Activated CD4-positive, alpha-beta T cell treated with anti-CD3 and anti-CD28 coated beads for 24 hours (primary cell): ENCODE measurements around the gene LIN37.
A peak's percentile ranks its signal among the peaks of the same experiment; 100 is the strongest.

ENCODE experiments used
- DNase-seq, 2 donors: peaks; one replicate each; pipeline ENCODE4 v3.0.0-alpha.2; 2020; ENCODE audit warnings: low read depth in 2 of 2

The LIN37 gene

GRCh38 chr19:35748106-35749020, at the start of gene LIN37:
Gene LIN37 (plus strand): TSS chr19:35748576. CDS start chr19:35748725, 149 bp downstream.
- DNase-seq = peak; percentile 97

GRCh38 chr19:35702223-35703012, 46.0 kb upstream of the LIN37 start:
- peak; percentile 85 to 87 for DNase-seq

GRCh38 chr19:35703343-35703742, 45.0 kb upstream of the LIN37 start:
- no peak for DNase-seq

- DNase-seq = no peak
These were observed 44.2 kb upstream of the LIN37 start, which contains the start of gene ZBTB32 for GRCh38 chr19:35704218-35704617. Gene ZBTB32 (plus strand): TSS chr19:35704558. CDS start chr19:35714627, 10,069 bp downstream.

GRCh38 chr19:35708391-35708790, 40.0 kb upstream of the LIN37 start:
- DNase-seq = no peak

- DNase-seq = peak; percentile 42 to 55
These were observed 37.3 kb upstream of the LIN37 start for GRCh38 chr19:35710784-35711723.

GRCh38 chr19:35712567-35713505, 35.5 kb upstream of the LIN37 start:
- peak; percentile 71 to 77 for DNase-seq

- DNase-seq = no peak
These were observed 34.9 kb upstream of the LIN37 start for GRCh38 chr19:35713506-35713850.

- DNase-seq = no peak
These were observed 34.4 kb upstream of the LIN37 start for GRCh38 chr19:35713904-35714495.

GRCh38 chr19:35714601-35715354, 33.6 kb upstream of the LIN37 start:
- no peak for DNase-seq

GRCh38 chr19:35715355-35715809, 33.0 kb upstream of the LIN37 start:
- no peak for DNase-seq

GRCh38 chr19:35715981-35716800, 32.2 kb upstream of the LIN37 start:
- DNase-seq = no peak

GRCh38 chr19:35716801-35717664, 31.3 kb upstream of the LIN37 start:
- DNase-seq = peak; percentile 65 to 92

GRCh38 chr19:35717665-35718344, 30.6 kb upstream of the LIN37 start, which contains the start of gene KMT2B:
Gene KMT2B (plus strand): TSS chr19:35718003. CDS start chr19:35718019, 16 bp downstream.
- peak in 1 of 2 donors; percentile 92 for DNase-seq

GRCh38 chr19:35718345-35719041, 29.9 kb upstream of the LIN37 start:
- DNase-seq = peak in 1 of 2 donors; percentile 52
